NT2/D1 (cell line): ENCODE results near the gene CLDN10.

Source experiments
- YY1 ChIP-seq: IDR thresholded peaks from 2 replicates; pipeline ENCODE4 v1.6.1; 2011; ENCODE audit not compliant: insufficient read length, insufficient read depth
- ZNF274 ChIP-seq: IDR thresholded peaks from 2 replicates; pipeline ENCODE4 v1.6.1; 2011; ENCODE audit warnings: mild to moderate bottlenecking, low read depth, low read length

DNA sequence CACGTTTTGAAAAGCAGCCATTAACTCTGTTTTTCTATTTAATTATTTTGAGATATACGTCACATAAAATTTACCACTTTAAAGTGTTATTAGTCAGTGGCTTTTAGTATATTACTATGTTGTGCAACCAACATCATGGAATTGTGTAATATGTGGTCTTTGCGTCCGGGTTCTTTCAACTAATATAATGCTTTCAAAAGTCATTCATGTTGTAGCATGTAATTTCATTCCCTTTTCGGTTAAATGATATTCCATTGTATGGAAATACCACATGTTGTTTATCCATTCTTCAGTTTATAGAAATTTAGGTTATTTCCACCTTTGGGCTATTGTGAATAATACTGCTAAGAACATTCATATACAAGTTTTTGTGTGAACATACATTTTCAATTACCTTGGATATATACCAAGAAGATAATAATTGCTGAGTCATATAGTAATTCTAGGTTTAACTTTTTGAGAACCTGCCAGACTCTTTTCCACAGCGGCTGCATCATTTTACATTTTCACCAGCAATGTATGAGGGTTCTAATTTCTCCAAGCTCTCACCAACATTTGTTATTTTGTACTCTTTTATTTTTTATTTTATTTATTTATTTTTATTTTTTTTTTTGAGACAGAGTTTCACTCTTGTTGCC lies 28.1 kb upstream of the CLDN10 start:
- no peak for TF ChIP-seq ZNF274
- no peak for TF ChIP-seq YY1
